Ectodermal cell (in vitro differentiated cells): Measurements from ENCODE around the gene ZNF699.
A peak's percentile ranks its signal among the peaks of the same experiment; 100 is the strongest.
"Not testable (repeated sequence)": the region's sequence is repeated elsewhere in the genome, so short reads cannot be mapped to it uniquely, and the experiment has no call there.

Source experiments
- H3K27ac ChIP-seq: 2 replicates; pipeline ENCODE4 v1.7.0; 2013; ENCODE audit warnings: mild to moderate bottlenecking, low read depth, low read length; ENCODE audit not compliant: insufficient read depth, poor library complexity, severe bottlenecking
- H3K27me3 ChIP-seq: 2 replicates; pipeline ENCODE4 v1.7.0; 2013; ENCODE audit warnings: mild to moderate bottlenecking, low read length; ENCODE audit not compliant: insufficient read depth, control insufficient read depth, poor library complexity, severe bottlenecking
- H3K36me3 ChIP-seq: one replicate; pipeline ENCODE4 v1.7.0; 2013; ENCODE audit warnings: low read length; ENCODE audit not compliant: control insufficient read depth, insufficient read depth
- H3K4me1 ChIP-seq: one replicate; pipeline ENCODE4 v1.7.0; 2013; ENCODE audit warnings: low read length; ENCODE audit not compliant: control insufficient read depth, insufficient read depth
- H3K4me3 ChIP-seq: 2 replicates; pipeline ENCODE4 v1.7.0; 2013; ENCODE audit warnings: low read depth, low read length, control low read depth; ENCODE audit not compliant: insufficient read depth
- H3K9me3 ChIP-seq: 2 replicates; pipeline ENCODE4 v1.7.0; 2013; ENCODE audit warnings: mild to moderate bottlenecking, low read length, moderate library complexity; ENCODE audit not compliant: control insufficient read depth
- WGBS, 2 experiments: methylation state at CpG; one replicate each; pipeline ENCODE4 v1.1.7; 2013; ENCODE audit warnings: missing lambda C conversion rate in 2 of 2; 5-methylcytosine and 5-hydroxymethylcytosine counted together

ZNF699 gene

DNA sequence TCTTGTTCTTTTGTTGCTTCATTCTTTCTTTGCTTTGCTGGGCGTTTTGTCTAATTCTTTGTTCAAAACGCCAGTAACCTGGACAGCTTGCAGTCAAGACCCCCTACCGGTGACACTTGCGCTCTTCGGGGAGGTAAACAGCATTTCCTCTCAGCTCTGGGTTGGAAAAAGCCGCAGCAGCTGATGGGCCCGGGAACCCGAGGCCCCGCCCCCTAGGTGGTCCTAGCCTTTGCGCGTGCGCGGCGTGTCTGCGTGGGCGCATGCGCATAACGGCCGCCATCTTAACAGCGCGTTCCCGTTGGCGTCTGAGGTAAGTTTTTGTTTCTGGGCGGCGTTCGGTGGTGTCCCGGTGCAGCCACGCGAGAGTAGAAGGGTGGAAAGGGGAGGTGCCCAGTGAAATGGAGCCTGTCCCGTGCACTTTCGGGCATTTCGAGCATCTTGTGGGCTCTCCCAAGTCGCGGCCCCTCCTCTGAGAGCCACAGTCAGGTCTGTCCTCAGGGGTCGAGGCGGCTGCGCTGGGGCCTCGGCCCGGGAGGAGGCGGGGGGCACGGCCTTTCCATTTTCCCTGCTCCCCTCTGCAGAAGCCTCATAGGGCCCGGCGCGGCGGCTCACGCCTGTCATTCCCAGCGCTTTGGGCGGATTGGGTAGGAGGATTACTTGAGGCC lies 14.4 kb upstream of the ZNF699 start, which contains the start of gene ZNF559:
Gene ZNF559, plus strand, starts transcription at position 261 of the 665 bp plus-strand sequence. CDS start 14,371 bp downstream, outside the sequence.
- WGBS, 2 experiments = 4% methylated on average over 48 of the region's 48 CpGs
- peaks cover 6% of the 10 kb centered on the region for H3K36me3 ChIP-seq

DNA sequence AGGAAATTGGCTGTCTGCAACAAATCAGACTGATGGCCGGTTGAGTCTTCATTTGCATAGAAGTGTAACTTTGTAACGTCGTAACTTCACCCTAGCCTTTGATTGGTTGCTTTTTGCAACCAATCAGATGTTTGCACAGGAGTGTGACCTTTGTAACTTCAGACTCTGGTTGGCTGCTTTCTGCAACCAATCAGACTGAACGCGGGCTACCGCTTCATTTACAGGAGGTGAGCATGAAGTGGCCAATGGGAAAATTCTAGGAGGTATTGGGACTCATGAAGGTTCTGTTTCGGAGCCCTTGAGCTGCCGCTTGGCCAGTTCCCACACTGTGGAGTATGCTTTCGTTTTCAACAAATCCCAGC lies 13.9 kb upstream of the ZNF699 start:
- H3K27ac ChIP-seq = peak overlapping the region; percentile 52
- 56 to 59% methylated on average over 9 of the region's 9 CpGs for WGBS, 2 experiments
- peaks cover 12% of the 10 kb centered on the region for H3K9me3 ChIP-seq
- H3K27me3 ChIP-seq = no peaks in the 10 kb centered on the region
- peak overlapping the region; percentile 71 for H3K4me3 ChIP-seq
- H3K4me1 ChIP-seq = no peaks in the 10 kb centered on the region
- peaks cover 6% of the 10 kb centered on the region for H3K36me3 ChIP-seq

More for the DNA sequence above, 14.4 kb upstream of the ZNF699 start, which contains the start of gene ZNF559:
- Histone ChIP-seq H3K27me3 (no peaks in the 10 kb centered on the region), H3K4me1 (no peaks in the 10 kb centered on the region), H3K9me3 (peaks cover 12% of the 10 kb centered on the region), H3K27ac (peak within 1 kb of the TSS; percentile 70), H3K4me3 (peak within 1 kb of the TSS; percentile 71)

DNA sequence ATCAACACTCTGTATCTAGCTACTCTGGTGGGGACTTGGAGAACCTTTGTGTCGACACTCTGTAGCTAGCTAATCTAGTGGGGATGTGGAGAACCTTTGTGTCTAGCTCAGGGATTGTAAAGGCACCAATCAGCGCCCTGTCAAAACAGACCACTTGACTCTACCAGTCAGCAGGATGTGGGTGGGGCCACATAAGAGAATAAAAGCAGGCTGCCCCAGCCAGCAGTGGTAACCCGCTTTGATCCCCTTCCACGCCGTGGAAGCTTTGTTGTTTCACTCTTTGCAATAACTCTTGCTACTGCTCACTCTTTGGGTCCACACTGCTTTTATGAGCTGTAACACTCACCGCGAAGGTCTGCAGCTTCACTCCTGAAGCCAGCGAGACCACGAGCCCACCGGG lies 12.6 kb upstream of the ZNF699 start:
- H3K4me3 ChIP-seq, H3K36me3 ChIP-seq, H3K27me3 ChIP-seq, H3K27ac ChIP-seq, H3K4me1 ChIP-seq, H3K9me3 ChIP-seq: not testable (repeated sequence)
- whole genome bisulfite sequencing, 2 experiments = 87 to 92% methylated on average over 10 of the region's 10 CpGs

DNA sequence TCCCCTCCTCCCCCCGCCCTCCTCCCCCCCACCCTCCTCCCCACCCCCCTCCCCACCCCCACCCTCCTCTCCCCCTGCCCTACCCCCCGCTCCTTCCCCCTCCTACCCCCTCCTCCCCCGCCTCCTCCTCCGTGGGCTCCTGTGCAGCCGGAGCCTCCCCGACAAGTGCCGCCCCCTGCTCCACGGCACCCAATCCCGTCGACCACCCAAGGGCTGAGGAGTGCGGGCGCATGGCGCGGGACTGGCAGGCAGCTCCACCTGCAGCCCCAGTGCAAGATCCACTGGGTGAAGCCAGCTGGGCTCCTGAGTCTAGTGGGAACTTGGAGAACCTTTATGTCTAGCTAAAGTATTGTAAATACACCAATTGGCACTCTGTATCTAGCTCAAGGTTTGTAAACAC lies 12.1 kb upstream of the ZNF699 start:
- H3K27me3 ChIP-seq, H3K9me3 ChIP-seq, H3K4me1 ChIP-seq, H3K27ac ChIP-seq, H3K4me3 ChIP-seq, H3K36me3 ChIP-seq: not testable (repeated sequence)
- 94 to 97% methylated on average over 11 to 12 of the region's 14 CpGs for WGBS, 2 experiments

DNA sequence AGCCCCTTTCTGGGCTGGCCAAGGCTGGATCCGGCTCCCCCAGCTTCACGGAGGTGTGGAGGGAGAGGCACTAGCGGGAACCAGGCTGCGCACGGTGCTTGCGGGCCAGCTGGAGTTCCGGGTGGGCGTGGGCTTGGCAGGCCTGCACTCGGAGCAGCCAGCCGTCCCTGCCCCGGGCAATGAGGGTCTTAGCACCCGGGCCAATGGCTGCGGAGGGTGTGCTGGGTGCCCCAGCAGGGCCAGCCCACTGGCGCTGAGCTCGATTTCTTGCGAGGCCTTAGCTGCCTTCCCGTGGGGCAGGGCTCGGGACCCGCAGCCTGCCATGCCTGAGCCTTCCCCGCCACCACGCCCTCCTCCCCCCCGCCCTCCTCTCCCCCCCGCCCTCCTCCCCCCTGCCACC lies 11.7 kb upstream of the ZNF699 start:
- peaks cover 6% of the 10 kb centered on the region for H3K9me3 ChIP-seq
- H3K4me3 ChIP-seq = no peak overlapping the region
- H3K4me1 ChIP-seq = no peaks in the 10 kb centered on the region
- no peak overlapping the region for H3K27ac ChIP-seq
- no peaks in the 10 kb centered on the region for H3K27me3 ChIP-seq
- H3K36me3 ChIP-seq = no peaks in the 10 kb centered on the region
- 93 to 95% methylated on average over 18 of the region's 23 CpGs for WGBS, 2 experiments

DNA sequence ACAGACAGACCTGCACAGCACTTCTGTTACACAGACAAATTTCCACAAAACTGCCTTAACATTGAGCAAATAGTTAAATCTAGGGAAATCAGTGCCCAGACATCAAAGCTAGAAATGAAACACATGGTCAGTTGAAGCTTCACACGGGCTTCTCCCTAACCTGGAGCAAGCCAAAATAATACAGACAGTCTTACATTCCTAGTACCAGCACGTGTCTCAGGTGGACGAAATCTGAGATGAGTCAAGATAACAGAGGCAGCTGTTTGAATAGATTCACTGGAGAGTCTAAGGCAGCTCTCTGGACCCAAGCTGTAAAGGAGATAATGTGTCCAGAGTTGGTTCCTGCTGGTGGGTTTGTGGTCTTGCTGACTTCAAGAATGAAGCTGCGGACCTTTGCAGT lies 4.1 kb upstream of the ZNF699 start:
- Histone ChIP-seq H3K27me3 (no peaks in the 10 kb centered on the region), H3K36me3 (no peaks in the 10 kb centered on the region), H3K4me1 (no peaks in the 10 kb centered on the region), H3K4me3 (no peak overlapping the region), H3K9me3 (peaks cover 2% of the 10 kb centered on the region), H3K27ac (no peak overlapping the region)
- 73 to 74% methylated on average over 4 of the region's 4 CpGs for WGBS, 2 experiments

DNA sequence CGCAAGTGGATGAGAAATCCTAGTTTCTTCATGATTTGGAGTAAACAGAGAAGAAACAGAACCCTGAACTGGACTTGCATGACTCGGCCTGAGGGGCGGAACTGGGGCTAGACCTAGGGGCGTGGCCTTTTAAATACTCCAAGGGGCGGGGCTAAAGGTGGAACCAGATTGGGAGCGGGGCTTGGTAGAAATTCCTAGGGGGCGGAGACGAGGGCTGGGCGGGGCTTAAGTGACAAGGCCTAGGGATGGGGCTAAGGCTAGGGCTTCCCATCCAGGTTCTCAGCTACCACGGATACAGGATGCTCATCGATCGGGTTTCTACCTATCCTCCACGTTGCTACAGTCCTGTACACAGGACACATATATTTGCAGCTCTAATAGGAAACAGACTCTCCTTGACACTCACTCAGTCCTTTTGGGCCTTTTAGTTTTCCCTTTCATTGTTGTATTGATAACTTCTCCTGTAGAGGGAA lies 372 bp upstream of the ZNF699 start:
- peak overlapping the region; percentile 82 for H3K4me3 ChIP-seq
- WGBS, 2 experiments = 10 to 12% methylated on average over 13 of the region's 13 CpGs
- H3K9me3 ChIP-seq = peaks cover 2% of the 10 kb centered on the region
- no peaks in the 10 kb centered on the region for H3K27me3 ChIP-seq
- no peaks in the 10 kb centered on the region for H3K4me1 ChIP-seq
- no peaks in the 10 kb centered on the region for H3K36me3 ChIP-seq
- H3K27ac ChIP-seq = peak overlapping the region; percentile 84

DNA sequence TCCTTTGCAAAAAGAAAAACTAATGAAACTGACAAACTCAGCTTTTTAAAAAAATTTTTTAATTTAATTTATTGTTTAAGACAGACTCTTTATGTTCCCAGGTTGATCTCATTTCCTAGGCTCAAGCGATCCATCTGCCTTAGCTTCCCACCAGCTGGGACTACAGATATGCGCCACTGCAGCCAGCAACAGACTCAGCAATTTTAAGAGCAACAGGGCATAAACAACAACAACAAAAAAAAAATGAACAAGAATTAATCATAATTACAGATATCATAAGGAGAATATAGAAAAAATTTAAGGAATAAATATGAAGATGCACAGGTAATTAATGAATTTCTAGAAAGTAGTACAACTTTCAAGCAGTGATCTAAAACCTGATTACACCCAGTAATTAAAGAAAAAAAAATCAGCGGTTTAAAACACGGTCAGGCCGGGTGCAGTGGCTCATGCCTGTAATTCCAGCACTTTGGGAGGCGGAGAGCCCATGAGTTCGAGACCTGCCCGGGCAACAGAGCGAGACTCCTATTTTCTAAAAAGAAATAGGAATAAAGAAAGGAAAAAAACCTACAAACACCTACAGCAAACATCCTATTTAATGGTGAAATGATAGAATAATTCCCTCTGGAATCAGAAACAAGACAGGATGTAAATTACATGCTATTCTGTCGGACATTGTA lies 1.4 kb downstream of the ZNF699 start:
- Histone ChIP-seq H3K4me3 (peak overlapping the region; percentile 82), H3K27ac (no peak overlapping the region)
- 80 to 84% methylated on average over 9 of the region's 10 CpGs for WGBS, 2 experiments

DNA sequence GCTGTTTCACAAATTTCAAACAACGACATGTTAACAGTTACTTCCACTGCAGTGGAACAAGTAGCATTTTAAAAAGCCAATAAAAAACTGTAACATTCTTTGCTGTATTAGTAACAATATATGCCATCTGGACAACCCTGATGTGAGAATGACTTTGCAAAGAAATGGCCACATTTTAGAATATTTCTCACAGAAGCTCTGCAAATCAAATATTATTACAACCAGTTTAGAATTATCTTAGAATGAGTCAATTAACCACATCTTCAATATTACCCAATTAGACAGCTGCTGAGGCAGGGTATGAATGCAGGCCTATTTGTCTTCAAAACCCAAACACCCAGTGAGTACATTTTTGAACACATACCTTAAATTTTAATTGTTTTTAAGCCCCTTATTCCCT lies 3.2 kb downstream of the ZNF699 start:
- 77 to 100% methylated on average over 1 of the region's 1 CpG for WGBS, 2 experiments
- H3K4me1 ChIP-seq = no peaks in the 10 kb centered on the region
- H3K4me3 ChIP-seq = no peak overlapping the region
- no peak overlapping the region for H3K27ac ChIP-seq
- H3K36me3 ChIP-seq = peaks cover 13% of the 10 kb centered on the region
- H3K27me3 ChIP-seq = no peaks in the 10 kb centered on the region
- peaks cover 2% of the 10 kb centered on the region for H3K9me3 ChIP-seq

More for the DNA sequence above, 1.4 kb downstream of the ZNF699 start:
- Histone ChIP-seq H3K36me3 (no peaks in the 10 kb centered on the region), H3K27me3 (no peaks in the 10 kb centered on the region), H3K9me3 (peaks cover 2% of the 10 kb centered on the region), H3K4me1 (no peaks in the 10 kb centered on the region)

DNA sequence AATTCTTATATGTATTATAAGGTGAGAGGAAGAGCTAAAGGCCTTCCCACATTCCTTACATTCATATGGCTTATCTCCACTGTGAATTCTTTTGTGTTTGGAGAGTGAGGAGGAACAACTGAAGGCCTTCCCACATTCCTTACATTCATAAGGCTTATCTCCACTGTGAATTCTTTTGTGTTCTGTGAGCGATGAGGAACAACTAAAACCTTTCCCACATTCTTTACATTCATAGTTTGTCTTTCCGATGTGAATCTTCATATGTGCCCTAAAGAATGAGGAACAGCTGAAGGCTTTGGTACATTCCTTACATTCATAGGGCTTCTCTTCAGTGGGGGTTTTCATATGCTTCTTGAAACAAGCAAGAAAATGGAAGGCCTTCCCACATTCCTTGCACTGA lies 13.3 kb downstream of the ZNF699 start:
- Histone ChIP-seq H3K36me3 (peaks cover 51% of the 10 kb centered on the region), H3K4me1 (no peaks in the 10 kb centered on the region), H3K9me3 (peaks cover 18% of the 10 kb centered on the region), H3K27me3 (no peaks in the 10 kb centered on the region), H3K4me3 (no peak overlapping the region), H3K27ac (no peak overlapping the region)
- 93 to 94% methylated on average over 2 of the region's 2 CpGs for WGBS, 2 experiments
